ENCODE data around the gene APH1B. TPM values are rescaled to one million over a fixed set of nuclear protein-coding genes. Genes with fewer than 3 reads are reported as not detected.

The APH1B gene
- total and polyA plus RNA-seq, 2 of the 4 experiments (the other 2 are of a cell fraction) = 7.0 to 7.7 TPM

DNA sequence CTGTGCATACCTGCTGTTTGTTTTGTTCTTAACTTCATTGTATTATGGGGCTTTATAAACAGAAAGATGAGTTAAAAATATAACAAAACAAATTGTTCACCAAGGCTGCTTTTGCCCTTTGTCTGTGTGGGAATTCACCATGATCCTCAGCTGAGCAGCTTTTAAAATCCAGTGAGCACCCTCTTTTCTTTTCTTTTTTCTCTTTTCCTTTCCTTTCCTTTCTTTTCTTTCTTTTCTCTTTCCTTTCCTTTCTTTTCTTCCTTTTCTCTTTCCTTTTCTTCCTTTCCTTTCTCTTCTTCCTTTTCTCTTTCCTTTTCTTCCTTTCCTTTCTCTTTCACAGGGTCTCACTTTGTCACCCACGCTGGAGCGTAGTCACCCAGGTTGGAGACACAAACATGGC lies 49.7 kb upstream of the APH1B start:
- H4K5ac ChIP-seq (ENCODE audit: low read depth, low read length) = no peak overlapping the region
- no peak overlapping the region for H3K9ac ChIP-seq (ENCODE audit: low read depth, low read length)
- ChIA-PET CTCF (interaction anchor here (1.7 kb wide), 1 partner anchor 10 kb away, joined by 3 read pairs; no protein-coding TSS in a partner anchor), POLR2A (ENCODE audit: unreplicated experiment) (no interaction called here)
- H3K18ac ChIP-seq (ENCODE audit: low read depth, low read length) = no peak overlapping the region
- H2AFZ ChIP-seq (replicated peaks; ENCODE audit: low read length, poor library complexity) = no peak overlapping the region
- in situ Hi-C loops (cut with MboI; ENCODE audit: low sequenced_read_pairs) (no loop called here), dilution Hi-C loops (cut with HindIII; ENCODE audit: low sequenced_read_pairs, unreplicated experiment) (no loop called here), intact Hi-C loops (cut with micrococcal nuclease) (no loop called here)
- no peak overlapping the region for H2AK5ac ChIP-seq (ENCODE audit: low read depth, low read length)
- no peaks in the 10 kb centered on the region for H3K27me3 ChIP-seq (ENCODE audit: control insufficient read depth, insufficient read depth, low read length)
- no peak overlapping the region for H3K4me2 ChIP-seq (ENCODE audit: low read depth, low read length)
- H4K8ac ChIP-seq (ENCODE audit: low read depth in 2 of 2, low read length in 2 of 2) = no peak overlapping the region
- BruUV-seq (replicated peaks) = no TSS peak
- no peak overlapping the region for H4K91ac ChIP-seq (ENCODE audit: insufficient read depth, low read depth, low read length)
- no peak overlapping the region for H2BK120ac ChIP-seq (ENCODE audit: low read depth, low read length)
- peaks cover 18 to 50% of the 10 kb centered on the region in 2 experiments; a peak in 3 of 4 replicates for H3K79me1 ChIP-seq (ENCODE audit: low read depth in 1 of 2, low read length in 2 of 2)
- H3K9me1 ChIP-seq (ENCODE audit: insufficient read depth, low read length) = no peaks in the 10 kb centered on the region
- H2BK15ac ChIP-seq (ENCODE audit: low read depth, low read length) = no peak overlapping the region
- no peaks in the 10 kb centered on the region for H3K9me3 ChIP-seq (ENCODE audit: control insufficient read depth, insufficient read depth, low read length)
- H3K36me3 ChIP-seq (ENCODE audit: control insufficient read depth, insufficient read depth, low read length) = no peaks in the 10 kb centered on the region
- WGBS, 2 experiments (ENCODE audit: extremely low coverage in 2 of 2, insufficient read length in 1 of 2) = 100% methylated on average over 2 of the region's 2 CpGs; no CpG with 5 or more reads in 1 of the 2 experiments
- no peak overlapping the region for H2BK20ac ChIP-seq (ENCODE audit: low read depth, low read length)
- H4K20me1 ChIP-seq (ENCODE audit: insufficient read depth, low read length) = no peaks in the 10 kb centered on the region
- H3K14ac ChIP-seq (replicated peaks; ENCODE audit: low read depth, low read length) = no peak overlapping the region
- no peak overlapping the region for H3K4ac ChIP-seq (ENCODE audit: low read depth, low read length)
- H3K56ac ChIP-seq (ENCODE audit: extremely low read depth, insufficient read depth, low read length) = no peak overlapping the region
- H2AK9ac ChIP-seq (replicated peaks; ENCODE audit: low read depth, low read length, poor library complexity) = no peak overlapping the region
- TF ChIP-seq SMC3 (IDR thresholded peaks at IDR 0.05; ENCODE audit: low read depth, low read length) = no peak
- peaks cover 3% of the 10 kb centered on the region for H3K4me1 ChIP-seq (ENCODE audit: control insufficient read depth, insufficient read depth, low read length)
- H3K27ac ChIP-seq (ENCODE audit: insufficient read depth, low read length) = no peak overlapping the region
- ATAC-seq (ENCODE audit: low read depth) = no peak
- DNase-seq = no peak
- H3K23ac ChIP-seq (ENCODE audit: low read depth, low read length) = no peak overlapping the region
- no peak overlapping the region for H2BK5ac ChIP-seq (ENCODE audit: low read depth, low read length, poor library complexity, severe bottlenecking)
- no peak overlapping the region for H3K4me3 ChIP-seq (ENCODE audit: insufficient read depth, low read depth, low read length)

All from IMR-90 (cell line).